OCI-LY7 (cell line): ENCODE results near the gene EXOG.

ENCODE experiments used
- EZH2phosphoT487 ChIP-seq: fragments of 200-600 bp; sonication (generic); IDR thresholded peaks from 2 replicates; pipeline ENCODE4 v1.6.1; 2018; ENCODE audit warnings: low read depth, borderline replicate concordance, mild to moderate bottlenecking, mixed run types, antibody characterized with exemption, low read length, moderate library complexity, mixed read lengths
- TF ChIP-seq, protein P1 (sequence below): fragments of 200-600 bp; sonication (generic); conservative IDR thresholded peaks from 2 replicates; pipeline ENCODE4 v1.5.1; 2014; ENCODE audit warnings: mild to moderate bottlenecking, antibody characterized with exemption, low read length, moderate library complexity, mixed read lengths

GRCh38 chr3:38524141-38524739 lies 28.1 kb downstream of the EXOG start:
- TF ChIP-seq, protein P1, sequence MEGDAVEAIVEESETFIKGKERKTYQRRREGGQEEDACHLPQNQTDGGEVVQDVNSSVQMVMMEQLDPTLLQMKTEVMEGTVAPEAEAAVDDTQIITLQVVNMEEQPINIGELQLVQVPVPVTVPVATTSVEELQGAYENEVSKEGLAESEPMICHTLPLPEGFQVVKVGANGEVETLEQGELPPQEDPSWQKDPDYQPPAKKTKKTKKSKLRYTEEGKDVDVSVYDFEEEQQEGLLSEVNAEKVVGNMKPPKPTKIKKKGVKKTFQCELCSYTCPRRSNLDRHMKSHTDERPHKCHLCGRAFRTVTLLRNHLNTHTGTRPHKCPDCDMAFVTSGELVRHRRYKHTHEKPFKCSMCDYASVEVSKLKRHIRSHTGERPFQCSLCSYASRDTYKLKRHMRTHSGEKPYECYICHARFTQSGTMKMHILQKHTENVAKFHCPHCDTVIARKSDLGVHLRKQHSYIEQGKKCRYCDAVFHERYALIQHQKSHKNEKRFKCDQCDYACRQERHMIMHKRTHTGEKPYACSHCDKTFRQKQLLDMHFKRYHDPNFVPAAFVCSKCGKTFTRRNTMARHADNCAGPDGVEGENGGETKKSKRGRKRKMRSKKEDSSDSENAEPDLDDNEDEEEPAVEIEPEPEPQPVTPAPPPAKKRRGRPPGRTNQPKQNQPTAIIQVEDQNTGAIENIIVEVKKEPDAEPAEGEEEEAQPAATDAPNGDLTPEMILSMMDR, result no peak
- no peak for TF ChIP-seq EZH2phosphoT487
